K562 (cell line): Measurements from ENCODE around the gene KIF26B. TPM values are rescaled to one million over a fixed set of nuclear protein-coding genes. Genes with fewer than 3 reads are reported as not detected.

Source experiments
- ATAC-seq: fragments of 200-7000 bp; cut with Tn5 transposase; 3 replicates; pipeline ENCODE4 v1.9.1; 2020; ENCODE audit warnings: moderate library complexity
- BruUV-seq: library from RNA; stranded (reverse); fragments of 400-500 nt; replicated peaks from 2 replicates; lab custom pipeline; 2021; lab: Mats Ljungman, UMichigan
- CTCF ChIA-PET: fragments of 300-600 bp; formaldehyde crosslinking; extraction: SDS; loops from one replicate; lab custom pipeline; 2021; ENCODE audit warnings: low intra/inter-chr PET ratio; lab: Yijun Ruan, JAX
- POLR2A ChIA-PET: fragments of 300-600, 350-650 bp; sonication (Branson Sonifier 250); formaldehyde crosslinking; extraction: SDS; loops from one replicate; lab custom pipeline; 2021; ENCODE audit warnings: antibody characterized with exemption, inconsistent platforms; lab: Yijun Ruan, JAX
- DNase-seq, 4 experiments: peaks; one replicate each; pipeline versions ENCODE4 v3.0.0 to v3.0.0-alpha.2; 2011 to 2018; ENCODE audit warnings: low spot score in 3 of 4, mixed read lengths in 3 of 4; ENCODE audit errors: extremely low read depth in 1 of 4
- FAIRE-seq: peaks from 2 replicates; lab custom pipeline; 2011; peaks lifted over from hg19 to GRCh38; lab: Jason Lieb, UNC
- H2AFZ ChIP-seq: 2 replicates; pipeline ENCODE4 v1.6.0; 2011; ENCODE audit warnings: low read depth, low read length, control low read depth, inconsistent platforms
- H3K27ac ChIP-seq: fragments of 200-600 bp; 3 replicates; pipeline ENCODE4 v1.8.0; 2011; ENCODE audit warnings: low read depth, mild to moderate bottlenecking, control low read depth, inconsistent platforms, low read length, moderate library complexity, mixed read lengths; ENCODE audit errors: extremely low read depth
- H3K27me3 ChIP-seq, 2 experiments: fragments of 300-600 bp in 1 of 2; 2 replicates in 1 of 2; 3 replicates in 1 of 2; pipeline versions ENCODE4 v1.6.0 to v1.8.0; 2011; ENCODE audit warnings: inconsistent platforms in 2 of 2, low read length in 2 of 2, mild to moderate bottlenecking in 1 of 2, mixed read lengths in 1 of 2, moderate library complexity in 1 of 2; ENCODE audit not compliant: control insufficient read depth in 2 of 2, insufficient read depth in 2 of 2
- H3K36me3 ChIP-seq: fragments of 300-600 bp; 3 replicates; pipeline ENCODE4 v1.8.0; 2011; ENCODE audit warnings: mild to moderate bottlenecking, low read length, inconsistent platforms; ENCODE audit not compliant: control insufficient read depth, insufficient read depth
- H3K4me1 ChIP-seq, 2 experiments: fragments of 200-600 bp in 1 of 2; replicated peaks in 1 of 2; 2 replicates in 1 of 2; 3 replicates in 1 of 2; pipeline versions ENCODE4 v1.5.1 to v1.8.0; 2011; ENCODE audit warnings: inconsistent platforms in 2 of 2, low read length in 2 of 2, mild to moderate bottlenecking in 1 of 2, mixed read lengths in 1 of 2, moderate library complexity in 1 of 2; ENCODE audit not compliant: control insufficient read depth in 2 of 2, insufficient read depth in 2 of 2
- H3K4me2 ChIP-seq: 2 replicates; pipeline ENCODE4 v1.6.1; 2011; ENCODE audit warnings: low read length, control low read depth, inconsistent platforms, mixed read lengths; ENCODE audit not compliant: insufficient read depth
- H3K4me3 ChIP-seq: fragments of 200-600 bp; sonication (generic), shearing (Covaris generic); 2 replicates; pipeline ENCODE4 v1.5.1; 2016; ENCODE audit warnings: control low read depth, inconsistent platforms
- H3K79me2 ChIP-seq: fragments of 200-600 bp; 3 replicates; pipeline ENCODE4 v1.8.0; 2011; ENCODE audit warnings: low read length, inconsistent platforms; ENCODE audit not compliant: control insufficient read depth, insufficient read depth
- H3K9ac ChIP-seq, 2 experiments: 2 replicates each; pipeline versions ENCODE4 v1.6.0 to v1.6.1; 2011; ENCODE audit warnings: low read depth in 2 of 2, low read length in 2 of 2, control low read depth in 1 of 2, inconsistent platforms in 1 of 2, mild to moderate bottlenecking in 1 of 2, mixed read lengths in 1 of 2; ENCODE audit not compliant: insufficient read depth in 1 of 2
- H3K9me1 ChIP-seq: one replicate; pipeline ENCODE4 v1.6.0; 2011; ENCODE audit warnings: inconsistent platforms, mild to moderate bottlenecking, low read length, moderate library complexity; ENCODE audit not compliant: control insufficient read depth, insufficient read depth
- H3K9me3 ChIP-seq: replicated peaks from 2 replicates; pipeline ENCODE4 v1.5.1; 2011; ENCODE audit warnings: low read depth, low read length, inconsistent platforms; ENCODE audit not compliant: control insufficient read depth, insufficient read depth
- H4K20me1 ChIP-seq: replicated peaks from 2 replicates; pipeline ENCODE4 v1.6.1; 2011; ENCODE audit warnings: low read length, inconsistent platforms, mixed read lengths; ENCODE audit not compliant: control insufficient read depth, insufficient read depth
- CCNT2 ChIP-seq: IDR thresholded peaks from 2 replicates; pipeline ENCODE4 v1.6.1; 2011; ENCODE audit warnings: borderline replicate concordance, low read depth, mild to moderate bottlenecking, moderate library complexity, mixed read lengths, low read length; ENCODE audit not compliant: insufficient read length; ENCODE audit errors: extremely low read depth
- GABPA ChIP-seq: fragments of 200-800 bp; sonication (Bioruptor generic); conservative IDR thresholded peaks from 2 replicates; pipeline ENCODE4 v1.6.1; 2016; ENCODE audit warnings: low read depth, missing genetic modification characterization, missing compliant biosample characterization
- GTF2E2 ChIP-seq: fragments of 200-800 bp; sonication (Bioruptor generic); IDR thresholded peaks from 2 replicates; pipeline ENCODE4 v1.6.1; 2016; ENCODE audit warnings: missing genetic modification characterization, missing compliant biosample characterization
- ILK ChIP-seq: fragments of 450-650 bp; IDR thresholded peaks from 2 replicates; pipeline ENCODE4 v1.6.1; 2016; ENCODE audit warnings: missing genetic modification characterization, low read depth, mild to moderate bottlenecking, missing compliant biosample characterization, moderate library complexity, borderline replicate concordance
- IRF1 ChIP-seq: sonication (generic); formaldehyde crosslinking; IDR thresholded peaks from 2 replicates; pipeline ENCODE4 v1.8.0; 2022; ENCODE audit warnings: missing genetic modification reagents, mild to moderate bottlenecking, borderline replicate concordance
- KAT8 ChIP-seq: fragments of 450-650 bp; IDR thresholded peaks from 2 replicates; pipeline ENCODE4 v1.6.1; 2016; ENCODE audit warnings: low read depth, mild to moderate bottlenecking
- KHSRP ChIP-seq: fragments of 450-650 bp; IDR thresholded peaks from 2 replicates; pipeline ENCODE4 v1.6.1; 2017
- PTTG1 ChIP-seq: fragments of 450-650 bp; IDR thresholded peaks from 2 replicates; pipeline ENCODE4 v1.6.1; 2016; ENCODE audit warnings: low read depth, mild to moderate bottlenecking, missing genetic modification characterization, missing compliant biosample characterization
- RBM17 ChIP-seq: fragments of 200-400 bp; formaldehyde crosslinking; IDR thresholded peaks from 2 replicates; pipeline ENCODE4 v1.6.1; 2017; ENCODE audit warnings: low read depth, mild to moderate bottlenecking, low read length, borderline replicate concordance
- SMAD1 ChIP-seq: fragments of 150-350 bp; IDR thresholded peaks from 2 replicates; pipeline ENCODE4 v1.6.1; 2014; ENCODE audit warnings: low read length, low read depth; ENCODE audit not compliant: partially characterized antibody
- TFAM ChIP-seq: fragments of 250-450 bp; sonication (Bioruptor Pico); conservative IDR thresholded peaks from 2 replicates; pipeline ENCODE4 v1.5.0; 2021; ENCODE audit warnings: mild to moderate bottlenecking, moderate library complexity
- ZBTB5 ChIP-seq: fragments of 450-650 bp; IDR thresholded peaks from 2 replicates; pipeline ENCODE4 v1.6.1; 2017; ENCODE audit warnings: antibody characterized with exemption
- ZNF277 ChIP-seq: fragments of 250-450 bp; sonication (Bioruptor Pico); IDR thresholded peaks from 2 replicates; pipeline ENCODE4 v1.8.0; 2022; ENCODE audit warnings: inconsistent platforms, mild to moderate bottlenecking, moderate library complexity, borderline replicate concordance
- ZNF311 ChIP-seq: fragments of 250-450 bp; sonication (Bioruptor Pico); IDR thresholded peaks from 2 replicates; pipeline ENCODE4 v1.4.0; 2020; ENCODE audit warnings: mild to moderate bottlenecking, moderate library complexity
- WGBS: fragments of 100-300 bp; shearing (Covaris generic); methylation state at CpG from one replicate; pipeline ENCODE4 v1.1.6; 2016; ENCODE audit warnings: low coverage, mixed read lengths; ENCODE audit not compliant: insufficient coverage; ENCODE audit errors: missing lambda C conversion rate; 5-methylcytosine and 5-hydroxymethylcytosine counted together
- in situ Hi-C: fragments of 300-500 bp; cut with MboI; formaldehyde crosslinking; loops from 4 replicates; pipeline ENCODE4 v1.15.0; 2018; ENCODE audit warnings: inconsistent platforms, mixed read lengths
- intact Hi-C: fragments of 100-400 bp; cut with micrococcal nuclease; formaldehyde crosslinking; loops from 2 replicates; pipeline ENCODE4 v1.14.2; 2022
- polyA plus RNA-seq, 8 experiments: library from polyadenylated mRNA; depleted of rRNA in 4 of 8; stranded (reverse) in 5 of 8; unstranded in 3 of 8; fragments of >200 nt; fragmentation: Nextera tagmentation in 2 of 8; fragmentation: Illumina TruSeq in 1 of 8; extraction: Ambion mirVana in 2 of 8; extraction: Trizol in 1 of 8; gene quantifications; 2 replicates each; pipeline versions ENCODE4 v1.2.1 to v1.2.3, GENCODE V29; 2011 to 2014; ENCODE audit warnings: inconsistent platforms in 1 of 8, missing spikeins in 1 of 8
- total RNA-seq, 7 experiments: library from RNA; depleted of rRNA in 6 of 7; stranded (reverse); fragments of >200 nt in 6 of 7; fragmentation: Illumina TruSeq in 2 of 7; extraction: Trizol in 2 of 7; gene quantifications; 2 replicates each; pipeline versions ENCODE4 v1.2.1 to v1.2.3, GENCODE V29; 2011 to 2021; ENCODE audit warnings: low replicate concordance in 1 of 7
- TF ChIP-seq, protein P1 (sequence below): sonication (generic); formaldehyde crosslinking; IDR thresholded peaks from 2 replicates; pipeline ENCODE4 v1.8.0; 2023; ENCODE audit warnings: mild to moderate bottlenecking, missing genetic modification reagents

Gene KIF26B
- total and polyA plus RNA-seq, 9 of the 15 experiments (the other 6 are each of a cell fraction or from before 2014, with no cell fraction given), result 0.02 to 0.08 (median 0.03) TPM; not detected in 6

DNA sequence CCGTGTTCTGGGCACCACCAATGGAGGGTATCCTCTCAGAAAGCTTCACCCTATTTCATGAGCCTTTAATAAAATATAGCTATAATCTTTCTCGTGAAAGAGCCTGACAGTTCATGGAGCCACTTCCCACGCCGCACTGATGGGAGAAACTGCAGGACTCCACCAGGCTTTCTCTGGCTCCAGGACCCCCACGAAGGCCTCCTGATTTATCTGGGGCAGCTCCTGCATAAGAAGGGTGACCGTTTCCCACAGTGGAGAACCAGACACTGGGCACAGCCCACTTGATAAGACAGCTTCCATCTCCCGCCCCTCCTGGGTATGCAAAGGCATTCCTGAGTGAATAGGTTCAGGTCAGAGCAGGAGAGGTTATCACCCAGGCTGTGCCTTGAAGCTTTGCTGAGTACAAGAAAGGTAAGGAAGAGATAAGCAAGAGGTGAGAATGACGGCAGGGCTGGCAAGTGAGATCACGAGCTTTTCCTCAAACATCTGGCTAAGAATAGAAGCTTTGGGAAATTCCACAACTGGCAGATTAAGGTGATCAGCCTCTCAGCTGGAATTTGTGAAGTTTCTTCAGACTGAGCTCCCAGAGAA is 499.8 kb downstream of the KIF26B start (continued):
- TF ChIP-seq, protein P1, sequence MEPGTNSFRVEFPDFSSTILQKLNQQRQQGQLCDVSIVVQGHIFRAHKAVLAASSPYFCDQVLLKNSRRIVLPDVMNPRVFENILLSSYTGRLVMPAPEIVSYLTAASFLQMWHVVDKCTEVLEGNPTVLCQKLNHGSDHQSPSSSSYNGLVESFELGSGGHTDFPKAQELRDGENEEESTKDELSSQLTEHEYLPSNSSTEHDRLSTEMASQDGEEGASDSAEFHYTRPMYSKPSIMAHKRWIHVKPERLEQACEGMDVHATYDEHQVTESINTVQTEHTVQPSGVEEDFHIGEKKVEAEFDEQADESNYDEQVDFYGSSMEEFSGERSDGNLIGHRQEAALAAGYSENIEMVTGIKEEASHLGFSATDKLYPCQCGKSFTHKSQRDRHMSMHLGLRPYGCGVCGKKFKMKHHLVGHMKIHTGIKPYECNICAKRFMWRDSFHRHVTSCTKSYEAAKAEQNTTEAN, result no peak
- no peak for TF ChIP-seq SMAD1
- no peak for TF ChIP-seq GTF2E2 (tag)
- TF ChIP-seq TFAM (CRISPR knock-in tag), result no peak

- no peaks in the 10 kb centered on the region for H3K4me1 ChIP-seq
- no TSS peak for BruUV-seq
- intact Hi-C loops (no loop called here), in situ Hi-C loops (no loop called here)
- FAIRE-seq (no peak), ATAC-seq (no peak), DNase-seq (peak in 1 of 4 experiments; percentile 4)
- no peak overlapping the region for H3K4me2 ChIP-seq
- WGBS, result under 1% methylated on average over 11 of the region's 11 CpGs
- H3K36me3 ChIP-seq, result no peaks in the 10 kb centered on the region
- CTCF ChIA-PET, result no interaction called here
- peaks cover 50 to 70% of the 10 kb centered on the region in 2 experiments for H3K27me3 ChIP-seq
- H2AFZ ChIP-seq, result no peak overlapping the region
- H3K9ac ChIP-seq, result no peak overlapping the region
- H3K4me3 ChIP-seq, result no peak overlapping the region
- no peaks in the 10 kb centered on the region for H3K79me2 ChIP-seq
- no peaks in the 10 kb centered on the region for H4K20me1 ChIP-seq
- POLR2A ChIA-PET, result interaction anchor here (0.7 kb wide), 2 partner anchors 11 to 45 kb away, joined by 3 read pairs; no protein-coding TSS in a partner anchor
- H3K9me3 ChIP-seq, result no peaks in the 10 kb centered on the region
- no peak overlapping the region for H3K27ac ChIP-seq
- H3K9me1 ChIP-seq, result no peaks in the 10 kb centered on the region
- no peak for TF ChIP-seq CCNT2
- no peak for TF ChIP-seq PTTG1 (tag)
- no peak for TF ChIP-seq GABPA (tag)
- TF ChIP-seq IRF1 (CRISPR knock-in tag), result no peak
- TF ChIP-seq RBM17, result no peak
- TF ChIP-seq KHSRP, result no peak
- TF ChIP-seq ZNF277 (CRISPR knock-in tag), result no peak
- TF ChIP-seq KAT8, result no peak
- TF ChIP-seq ILK (tag), result no peak
- TF ChIP-seq ZBTB5, result no peak
- no peak for TF ChIP-seq ZNF311
These were observed 501.5 kb downstream of the KIF26B start for GRCh38 chr1:245656189-245656717.
